Endothelial cell of umbilical vein (primary cell): ENCODE measurements around the gene CNGA4. TPM values are rescaled to one million over a fixed set of nuclear protein-coding genes. Genes with fewer than 3 reads are reported as not detected.

Source experiments
- BruUV-seq: library from RNA; stranded (reverse); fragments of 400-500 nt; replicated peaks from 2 replicates; lab custom pipeline; 2021; lab: Mats Ljungman, UMichigan
- CTCF ChIA-PET: fragments of 300-600, 350-600 bp; sonication (Branson Sonifier 250); formaldehyde crosslinking; loops from one replicate; lab custom pipeline; 2021; ENCODE audit warnings: antibody characterized with exemption, inconsistent platforms; lab: Charles Lee
- POLR2A ChIA-PET: fragments of 300-600, 350-600 bp; sonication (Branson Sonifier 250); formaldehyde crosslinking; loops from one replicate; lab custom pipeline; 2021; ENCODE audit warnings: antibody characterized with exemption, inconsistent platforms; lab: Charles Lee
- DNase-seq: peaks from one replicate; pipeline ENCODE4 v3.0.0-alpha.2; 2011; ENCODE audit warnings: low read depth, low spot score
- FAIRE-seq: peaks from 2 replicates; lab custom pipeline; 2011; peaks lifted over from hg19 to GRCh38; lab: Jason Lieb, UNC
- H2AFZ ChIP-seq: 2 replicates; pipeline ENCODE4 v1.6.0; 2012; ENCODE audit warnings: low read depth, low read length, control low read depth, inconsistent platforms
- H3K27ac ChIP-seq: 2 replicates; pipeline ENCODE4 v1.5.1; 2011; ENCODE audit warnings: low read depth, mild to moderate bottlenecking, control low read depth, low read length, moderate library complexity; ENCODE audit not compliant: insufficient read depth
- H3K27me3 ChIP-seq, 2 experiments: 2 replicates each; pipeline versions ENCODE4 v1.6.0 to v1.6.1; 2011; ENCODE audit warnings: low read length in 2 of 2, mixed read lengths in 1 of 2; ENCODE audit not compliant: control insufficient read depth in 2 of 2, insufficient read depth in 2 of 2
- H3K36me3 ChIP-seq, 2 experiments: 2 replicates in 1 of 2; 3 replicates in 1 of 2; pipeline ENCODE4 v1.5.1; 2011; ENCODE audit warnings: low read length in 2 of 2, mild to moderate bottlenecking in 1 of 2, moderate library complexity in 1 of 2; ENCODE audit not compliant: control insufficient read depth in 2 of 2, insufficient read depth in 2 of 2; ENCODE audit errors: extremely low read depth in 1 of 2
- H3K4me1 ChIP-seq: 3 replicates; pipeline ENCODE4 v1.5.1; 2011; ENCODE audit warnings: mild to moderate bottlenecking, low read length; ENCODE audit not compliant: control insufficient read depth, insufficient read depth; ENCODE audit errors: extremely low read depth
- H3K4me2 ChIP-seq: 2 replicates; pipeline ENCODE4 v1.6.1; 2011; ENCODE audit warnings: low read length, control low read depth, mixed read lengths; ENCODE audit not compliant: insufficient read depth
- H3K4me3 ChIP-seq, 3 experiments: fragments of 200-600 bp in 1 of 3; sonication (generic), shearing (Covaris generic) in 1 of 3; replicated peaks in 1 of 3; 2 replicates each; pipeline ENCODE4 v1.5.1; 2011 to 2016; ENCODE audit warnings: control low read depth in 3 of 3, low read length in 3 of 3, mild to moderate bottlenecking in 2 of 3, inconsistent platforms in 1 of 3, low read depth in 1 of 3, moderate library complexity in 1 of 3; ENCODE audit not compliant: insufficient read depth in 1 of 3
- H3K79me2 ChIP-seq: 2 replicates; pipeline ENCODE4 v1.6.0; 2012; ENCODE audit warnings: low read length, inconsistent platforms; ENCODE audit not compliant: control insufficient read depth, insufficient read depth
- H3K9ac ChIP-seq: replicated peaks from 2 replicates; pipeline ENCODE3; 2011; ENCODE audit warnings: low read length, control low read depth; ENCODE audit not compliant: insufficient read depth; ENCODE audit errors: extremely low read depth
- H3K9me1 ChIP-seq: replicated peaks from 3 replicates; pipeline ENCODE4 v1.6.0; 2011; ENCODE audit warnings: mild to moderate bottlenecking, low read length; ENCODE audit not compliant: control insufficient read depth, insufficient read depth; ENCODE audit errors: extremely low read depth
- H3K9me3 ChIP-seq: replicated peaks from 2 replicates; pipeline ENCODE4 v1.5.1; 2012; ENCODE audit warnings: low read length, inconsistent platforms; ENCODE audit not compliant: control insufficient read depth, insufficient read depth
- H4K20me1 ChIP-seq: replicated peaks from 2 replicates; pipeline ENCODE3; 2011; ENCODE audit warnings: mild to moderate bottlenecking, low read length; ENCODE audit not compliant: control insufficient read depth, insufficient read depth; ENCODE audit errors: extremely low read depth
- EZH2 ChIP-seq: IDR thresholded peaks from 2 replicates; pipeline ENCODE4 v1.6.1; 2012; ENCODE audit warnings: borderline replicate concordance, low read depth, mild to moderate bottlenecking, moderate library complexity, low read length, inconsistent platforms; ENCODE audit not compliant: severe bottlenecking
- FOS ChIP-seq: IDR thresholded peaks from 2 replicates; pipeline ENCODE4 v1.6.1; 2011; ENCODE audit warnings: mild to moderate bottlenecking, low read length, moderate library complexity, borderline replicate concordance; ENCODE audit not compliant: insufficient read depth
- GATA2 ChIP-seq: IDR thresholded peaks from 2 replicates; pipeline ENCODE4 v1.7.0; 2011; ENCODE audit warnings: low read depth, mild to moderate bottlenecking, moderate library complexity, mixed read lengths, low read length; ENCODE audit not compliant: insufficient read length, insufficient read depth
- JUN ChIP-seq: IDR thresholded peaks from 2 replicates; pipeline ENCODE4 v1.6.1; 2011; ENCODE audit warnings: borderline replicate concordance, low read depth; ENCODE audit not compliant: insufficient read length, insufficient read depth
- MAX ChIP-seq: IDR thresholded peaks from 2 replicates; pipeline ENCODE4 v1.6.1; 2011; ENCODE audit not compliant: insufficient read depth, insufficient read length
- MYC ChIP-seq: IDR thresholded peaks from one replicate; pipeline ENCODE4 v1.6.1; 2011; ENCODE audit warnings: mild to moderate bottlenecking, low read depth, low read length
- POLR2A ChIP-seq: IDR thresholded peaks from 2 replicates; pipeline ENCODE4 v1.6.1; 2012; ENCODE audit warnings: low read depth, mild to moderate bottlenecking, control low read depth, low read length
- POLR2AphosphoS5 ChIP-seq: IDR thresholded peaks from 2 replicates; pipeline ENCODE4 v1.6.1; 2012; ENCODE audit warnings: low read depth, mild to moderate bottlenecking, control low read depth, low read length, moderate library complexity; ENCODE audit not compliant: insufficient read depth
- dilution Hi-C: fragments of 300-500 bp; cut with MboI; formaldehyde crosslinking; loops from one replicate; pipeline ENCODE4 v1.15.0; 2019; ENCODE audit warnings: low sequenced_read_pairs; ENCODE audit not compliant: extremely low pct_ligation_motif_present
- intact Hi-C: fragments of 100-400 bp; cut with micrococcal nuclease; formaldehyde crosslinking; loops from one replicate; pipeline ENCODE4 v1.10.0; 2022
- polyA plus RNA-seq, 4 experiments: library from polyadenylated mRNA; depleted of rRNA in 3 of 4; stranded (reverse) in 3 of 4; unstranded in 1 of 4; fragments of >200 nt; gene quantifications; 2 replicates each; pipeline versions ENCODE4 v1.2.1 to v1.2.3, GENCODE V29; 2011 to 2012; ENCODE audit warnings: missing spikeins in 1 of 4
- total RNA-seq: library from RNA; stranded (reverse); gene quantifications from 2 replicates; pipeline ENCODE4 v1.2.3, GENCODE V29; 2021
- TF ChIP-seq, protein P1 (sequence below), 2 donors: IDR thresholded peaks; 1 replicate in 1 of 2; 2 replicates in 1 of 2; pipeline ENCODE4 v1.5.1; 2011; ENCODE audit warnings: low read length in 2 of 2, mild to moderate bottlenecking in 2 of 2, moderate library complexity in 2 of 2, control low read depth in 1 of 2, inconsistent platforms in 1 of 2, low read depth in 1 of 2; ENCODE audit not compliant: insufficient read depth in 1 of 2; ENCODE audit errors: extremely low read depth in 1 of 2

The CNGA4 gene
- total and polyA plus RNA-seq, 2 donors (not counting 3 experiments of a cell fraction or from before 2014, with no cell fraction given): 0.11 TPM; not detected in 1

- CTCF ChIA-PET: interaction anchor here (1.2 to 1.6 kb wide), 2 partner anchors 15 to 162 kb away, joined by 4 to 5 read pairs; no protein-coding TSS in a partner anchor
Observed at GRCh38 chr11:6200975-6201374, 37.9 kb upstream of the CNGA4 start.

DNA sequence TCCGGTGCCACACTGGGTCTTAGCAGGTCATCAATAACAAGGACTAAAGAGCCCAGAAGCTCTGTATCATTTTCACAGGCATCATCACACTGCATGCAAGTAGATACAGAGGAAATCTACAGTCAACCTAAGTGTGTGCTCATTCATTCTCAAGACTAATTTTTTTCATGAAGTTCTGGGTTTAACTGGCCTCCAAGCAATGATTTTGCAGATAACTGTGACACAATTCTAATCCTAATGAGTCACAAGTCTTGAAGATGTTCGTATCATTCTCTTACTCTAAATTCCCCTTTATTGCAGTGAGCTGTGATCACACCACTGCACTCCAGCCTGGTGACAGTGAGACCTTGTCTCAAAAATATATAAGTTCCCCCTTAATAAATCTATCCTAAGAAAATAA, 37.4 kb upstream of the CNGA4 start:
- no peak for FAIRE-seq
- H3K27ac ChIP-seq: no peak overlapping the region
- CTCF ChIA-PET: interaction anchor here (1.2 to 1.6 kb wide), 2 partner anchors 14 to 161 kb away, joined by 4 to 5 read pairs; no protein-coding TSS in a partner anchor

More at GRCh38 chr11:6200975-6201374, 37.9 kb upstream of the CNGA4 start:
- dilution Hi-C loops (no loop called here), intact Hi-C loops (no loop called here)
- no peaks in the 10 kb centered on the region for H3K9me1 ChIP-seq
- no peak overlapping the region for H3K9ac ChIP-seq
- H3K9me3 ChIP-seq: no peaks in the 10 kb centered on the region
- no peak for DNase-seq
- H3K4me3 ChIP-seq: no peak overlapping the region
- BruUV-seq: no TSS peak
- no peaks in the 10 kb centered on the region for H4K20me1 ChIP-seq
- H2AFZ ChIP-seq: no peak overlapping the region
- TF ChIP-seq POLR2A: no peak
- H3K4me1 ChIP-seq: no peaks in the 10 kb centered on the region
- no peaks in the 10 kb centered on the region for H3K36me3 ChIP-seq
- no peak overlapping the region for H3K27ac ChIP-seq
- no peak overlapping the region for H3K4me2 ChIP-seq
- no peaks in the 10 kb centered on the region for H3K79me2 ChIP-seq
- peaks cover 0 to 2% of the 10 kb centered on the region in 2 experiments for H3K27me3 ChIP-seq
- POLR2A ChIA-PET: no interaction called here
- no peak for FAIRE-seq

More for the DNA sequence above, 37.4 kb upstream of the CNGA4 start:
- POLR2A ChIA-PET: no interaction called here
- Histone ChIP-seq H2AFZ (no peak overlapping the region), H3K4me3 (no peak overlapping the region), H3K4me2 (no peak overlapping the region), H3K79me2 (no peaks in the 10 kb centered on the region), H3K9me3 (no peaks in the 10 kb centered on the region), H3K27me3 (no peaks in the 10 kb centered on the region), H4K20me1 (no peaks in the 10 kb centered on the region), H3K9ac (no peak overlapping the region), H3K36me3 (no peaks in the 10 kb centered on the region), H3K4me1 (no peaks in the 10 kb centered on the region), H3K9me1 (no peaks in the 10 kb centered on the region)
- BruUV-seq: no TSS peak
- intact Hi-C loops: no loop called here
- DNase-seq: no peak
- TF ChIP-seq POLR2A (no peak), MAX (no peak), EZH2 (no peak), MYC (no peak), POLR2AphosphoS5 (no peak), JUN (no peak), GATA2 (no peak), FOS (no peak)
- TF ChIP-seq, protein P1, sequence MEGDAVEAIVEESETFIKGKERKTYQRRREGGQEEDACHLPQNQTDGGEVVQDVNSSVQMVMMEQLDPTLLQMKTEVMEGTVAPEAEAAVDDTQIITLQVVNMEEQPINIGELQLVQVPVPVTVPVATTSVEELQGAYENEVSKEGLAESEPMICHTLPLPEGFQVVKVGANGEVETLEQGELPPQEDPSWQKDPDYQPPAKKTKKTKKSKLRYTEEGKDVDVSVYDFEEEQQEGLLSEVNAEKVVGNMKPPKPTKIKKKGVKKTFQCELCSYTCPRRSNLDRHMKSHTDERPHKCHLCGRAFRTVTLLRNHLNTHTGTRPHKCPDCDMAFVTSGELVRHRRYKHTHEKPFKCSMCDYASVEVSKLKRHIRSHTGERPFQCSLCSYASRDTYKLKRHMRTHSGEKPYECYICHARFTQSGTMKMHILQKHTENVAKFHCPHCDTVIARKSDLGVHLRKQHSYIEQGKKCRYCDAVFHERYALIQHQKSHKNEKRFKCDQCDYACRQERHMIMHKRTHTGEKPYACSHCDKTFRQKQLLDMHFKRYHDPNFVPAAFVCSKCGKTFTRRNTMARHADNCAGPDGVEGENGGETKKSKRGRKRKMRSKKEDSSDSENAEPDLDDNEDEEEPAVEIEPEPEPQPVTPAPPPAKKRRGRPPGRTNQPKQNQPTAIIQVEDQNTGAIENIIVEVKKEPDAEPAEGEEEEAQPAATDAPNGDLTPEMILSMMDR (IDR thresholded peaks at IDR 0.05; ENCODE audit: extremely low read depth in 1 of 2, insufficient read depth in 1 of 2, low read depth in 1 of 2, low read length in 2 of 2): no peak
- dilution Hi-C loops: no loop called here
